22Rv1 (cell line): ENCODE data around the gene STN1.

Experiments used
- H3K27ac ChIP-seq: fragments of 450-650 bp; 2 replicates; pipeline ENCODE4 v1.5.1; 2017
- CTCF ChIP-seq: fragments of 450-650 bp; IDR thresholded peaks from 2 replicates; pipeline ENCODE4 v1.5.1; 2017; ENCODE audit warnings: mild to moderate bottlenecking
- ZFX ChIP-seq: fragments of 450-650 bp; IDR thresholded peaks from 2 replicates; pipeline ENCODE4 v1.6.1; 2017; ENCODE audit warnings: antibody characterized with exemption, borderline replicate concordance

The STN1 gene

GRCh38 chr10:103895411-103896186 lies 22.4 kb downstream of the STN1 start:
- no peak overlapping the region for H3K27ac ChIP-seq
- TF ChIP-seq CTCF (no peak), ZFX (no peak)

DNA sequence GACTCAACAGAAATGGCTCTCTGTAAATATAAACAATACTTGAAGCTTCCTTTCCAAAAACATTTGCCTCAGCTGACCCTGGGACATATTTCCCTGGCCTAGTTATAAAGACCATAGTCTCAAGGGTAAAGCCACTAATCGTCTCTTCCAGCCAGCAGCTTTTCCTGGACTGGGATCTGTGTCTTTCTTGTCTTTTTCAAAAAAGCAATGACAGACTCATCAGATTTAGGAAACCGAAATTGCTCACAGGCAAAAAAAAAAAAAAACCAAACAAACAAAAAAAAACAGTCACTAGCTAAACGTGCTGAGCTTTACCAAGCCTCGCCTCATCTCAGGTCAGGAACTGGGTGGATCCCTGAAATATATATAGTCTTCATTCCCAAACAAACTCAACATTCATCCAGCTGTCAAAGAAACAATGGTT lies 23.5 kb downstream of the STN1 start:
- TF ChIP-seq CTCF, result no peak
- TF ChIP-seq ZFX, result no peak
- H3K27ac ChIP-seq, result no peak overlapping the region

- H3K27ac ChIP-seq, result no peak overlapping the region
- no peak for TF ChIP-seq ZFX
- TF ChIP-seq CTCF, result no peak
Measured at GRCh38 chr10:103893817-103894216, 24.2 kb downstream of the STN1 start.

GRCh38 chr10:103892181-103892580 lies 25.8 kb downstream of the STN1 start:
- H3K27ac ChIP-seq, result no peak overlapping the region
- TF ChIP-seq CTCF (no peak), ZFX (no peak)

DNA sequence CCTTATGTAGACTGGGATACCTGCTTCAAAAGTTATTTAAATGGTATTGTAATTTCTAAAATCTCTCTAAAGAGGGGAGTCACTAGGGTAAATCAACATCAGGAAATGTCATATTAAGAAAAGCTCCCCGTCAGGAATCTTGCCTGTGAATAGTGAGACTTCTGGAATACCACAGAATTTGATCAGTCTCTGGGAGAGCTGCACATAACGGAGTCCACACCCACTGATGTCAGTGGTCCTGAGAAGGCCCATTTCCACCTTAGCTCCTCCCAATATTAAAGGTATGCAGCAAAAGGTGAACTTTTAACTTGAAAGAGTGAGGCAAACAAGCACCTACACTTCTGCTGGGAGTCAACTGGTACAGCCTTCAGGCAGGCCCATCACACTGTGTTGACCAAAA lies 27.3 kb downstream of the STN1 start:
- TF ChIP-seq CTCF (no peak), ZFX (no peak)
- peak overlapping the region; percentile 61 for H3K27ac ChIP-seq

- H3K27ac ChIP-seq, result peak overlapping the region; percentile 61
- TF ChIP-seq ZFX (no peak), CTCF (no peak)
Measured at GRCh38 chr10:103890194-103890658, 27.8 kb downstream of the STN1 start.

DNA sequence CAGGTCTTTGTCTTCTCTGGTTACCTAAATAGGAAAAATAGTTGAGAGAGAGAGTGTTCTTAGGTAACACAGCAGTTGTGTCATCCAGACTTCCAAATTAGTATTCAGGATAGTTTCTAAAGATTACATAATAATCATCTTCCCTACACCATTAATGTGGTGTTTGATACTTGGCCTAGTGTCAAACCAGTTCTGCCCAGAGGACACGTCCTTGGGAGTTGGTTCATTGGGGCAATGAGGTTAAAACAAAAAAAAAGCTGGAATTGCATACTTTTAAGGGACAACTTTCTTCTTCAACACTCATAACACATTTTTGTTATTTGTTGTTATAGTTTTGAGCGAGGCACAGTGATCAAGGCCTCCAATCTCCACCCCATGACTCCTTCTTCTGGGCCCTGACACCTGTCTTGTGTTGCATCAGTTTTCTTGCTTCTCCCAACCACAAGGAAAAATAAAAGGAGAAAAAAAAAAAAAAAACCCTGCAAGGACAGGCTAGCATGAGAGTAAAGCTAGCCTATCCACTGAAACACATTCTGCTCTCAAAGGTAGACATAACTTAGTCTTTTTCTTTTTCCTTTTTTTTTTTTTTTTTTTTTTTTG lies 28.8 kb downstream of the STN1 start:
- peak overlapping the region; percentile 61 for H3K27ac ChIP-seq
- TF ChIP-seq ZFX (no peak), CTCF (no peak)
